Activated naive CD8-positive, alpha-beta T cell treated with anti-CD3 and anti-CD28 coated beads, Interleukin-2, amount 10 ng/mL, durations not matched to agents 7 days and 5 days (primary cell): ENCODE measurements around the gene ARHGEF28. TPM values are rescaled to one million over a fixed set of nuclear protein-coding genes. Genes with fewer than 3 reads are reported as not detected.

Source experiments
- ATAC-seq: fragments of 150-1000 bp; cut with Tn5 transposase; one replicate; pipeline ENCODE4 v1.10.0; 2021; ENCODE audit warnings: low read depth, moderate library complexity
- POLR2A ChIA-PET: fragments of 350-600 bp; sonication (Branson Sonifier 250); formaldehyde crosslinking; loops from one replicate; lab custom pipeline; 2021; ENCODE audit warnings: antibody characterized with exemption; lab: Charles Lee
- DNase-seq: peaks from one replicate; pipeline ENCODE4 v3.0.0; 2021
- H3K27ac Mint-ChIP-seq: one replicate; pipeline ENCODE4 v1.8.0; 2022; ENCODE audit warnings: mild to moderate bottlenecking, mixed read lengths
- H3K27me3 Mint-ChIP-seq: one replicate; pipeline ENCODE4 v1.8.0; 2022; ENCODE audit warnings: mild to moderate bottlenecking, moderate library complexity, mixed read lengths
- H3K36me3 Mint-ChIP-seq: one replicate; pipeline ENCODE4 v1.8.0; 2021; ENCODE audit warnings: mild to moderate bottlenecking, mixed read lengths
- H3K4me1 Mint-ChIP-seq: one replicate; pipeline ENCODE4 v1.8.0; 2021; ENCODE audit warnings: mixed read lengths
- H3K4me3 Mint-ChIP-seq: one replicate; pipeline ENCODE4 v1.8.0; 2022; ENCODE audit warnings: mild to moderate bottlenecking, moderate library complexity, mixed read lengths
- H3K9me3 Mint-ChIP-seq: one replicate; pipeline ENCODE4 v1.8.0; 2021; ENCODE audit warnings: mixed read lengths
- total RNA-seq, 2 experiments: library from RNA; stranded (reverse); gene quantifications; one replicate each; pipeline ENCODE4 v1.2.3, GENCODE V29; 2021

The ARHGEF28 gene
- total RNA-seq, 2 experiments from 2014 or later, result 0.14 TPM; not detected in 1

- POLR2A ChIA-PET, result no interaction called here
These were observed 125.4 kb downstream of the ARHGEF28 start for GRCh38 chr5:73751254-73751914.

GRCh38 chr5:73754254-73754653 lies 128.3 kb downstream of the ARHGEF28 start:
- DNase-seq, result no peak
- Mint-ChIP-seq H3K4me1 (peaks cover 4% of the 10 kb centered on the region), H3K36me3 (no peaks in the 10 kb centered on the region), H3K27ac (no peak overlapping the region), H3K9me3 (no peaks in the 10 kb centered on the region), H3K4me3 (no peak overlapping the region), H3K27me3 (peaks cover 35% of the 10 kb centered on the region)
- POLR2A ChIA-PET, result no interaction called here
- no peak for ATAC-seq

More at GRCh38 chr5:73751254-73751914, 125.4 kb downstream of the ARHGEF28 start:
- Mint-ChIP-seq H3K27me3 (peaks cover 38% of the 10 kb centered on the region), H3K27ac (no peak overlapping the region), H3K4me1 (peaks cover 4% of the 10 kb centered on the region), H3K9me3 (no peaks in the 10 kb centered on the region), H3K36me3 (no peaks in the 10 kb centered on the region), H3K4me3 (peak overlapping the region; percentile 24)
- ATAC-seq (no peak), DNase-seq (no peak)

GRCh38 chr5:73757416-73757815 lies 131.4 kb downstream of the ARHGEF28 start:
- Mint-ChIP-seq H3K4me1 (no peaks in the 10 kb centered on the region), H3K4me3 (no peak overlapping the region), H3K36me3 (no peaks in the 10 kb centered on the region), H3K27me3 (peaks cover 15% of the 10 kb centered on the region), H3K9me3 (no peaks in the 10 kb centered on the region), H3K27ac (no peak overlapping the region)
- POLR2A ChIA-PET, result no interaction called here
- ATAC-seq (no peak), DNase-seq (no peak)

DNA sequence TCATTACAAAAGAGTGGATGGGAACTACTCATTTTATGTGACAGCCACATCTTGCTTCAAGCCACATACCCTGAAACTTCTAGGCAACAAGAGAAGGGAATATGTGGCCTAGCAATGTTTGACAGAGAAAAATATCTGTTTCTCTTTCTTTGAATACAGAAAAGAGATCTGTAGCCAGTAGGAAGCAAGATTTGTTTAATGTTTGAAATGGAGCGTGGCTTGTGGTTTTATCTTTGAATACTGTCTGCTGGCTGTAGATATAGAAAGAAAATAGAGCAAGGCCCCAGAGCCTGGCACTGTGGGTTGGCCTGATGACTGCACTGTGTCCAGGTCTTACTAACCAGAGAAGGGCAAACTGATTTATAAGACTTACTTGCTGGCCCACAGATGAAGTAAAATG lies 133.8 kb downstream of the ARHGEF28 start:
- no peak overlapping the region for H3K27ac Mint-ChIP-seq
- ATAC-seq (no peak), DNase-seq (no peak)
- peaks cover 6% of the 10 kb centered on the region for H3K27me3 Mint-ChIP-seq
- no peaks in the 10 kb centered on the region for H3K9me3 Mint-ChIP-seq
- no peaks in the 10 kb centered on the region for H3K4me1 Mint-ChIP-seq
- no peak overlapping the region for H3K4me3 Mint-ChIP-seq
- POLR2A ChIA-PET, result no interaction called here
- no peaks in the 10 kb centered on the region for H3K36me3 Mint-ChIP-seq

DNA sequence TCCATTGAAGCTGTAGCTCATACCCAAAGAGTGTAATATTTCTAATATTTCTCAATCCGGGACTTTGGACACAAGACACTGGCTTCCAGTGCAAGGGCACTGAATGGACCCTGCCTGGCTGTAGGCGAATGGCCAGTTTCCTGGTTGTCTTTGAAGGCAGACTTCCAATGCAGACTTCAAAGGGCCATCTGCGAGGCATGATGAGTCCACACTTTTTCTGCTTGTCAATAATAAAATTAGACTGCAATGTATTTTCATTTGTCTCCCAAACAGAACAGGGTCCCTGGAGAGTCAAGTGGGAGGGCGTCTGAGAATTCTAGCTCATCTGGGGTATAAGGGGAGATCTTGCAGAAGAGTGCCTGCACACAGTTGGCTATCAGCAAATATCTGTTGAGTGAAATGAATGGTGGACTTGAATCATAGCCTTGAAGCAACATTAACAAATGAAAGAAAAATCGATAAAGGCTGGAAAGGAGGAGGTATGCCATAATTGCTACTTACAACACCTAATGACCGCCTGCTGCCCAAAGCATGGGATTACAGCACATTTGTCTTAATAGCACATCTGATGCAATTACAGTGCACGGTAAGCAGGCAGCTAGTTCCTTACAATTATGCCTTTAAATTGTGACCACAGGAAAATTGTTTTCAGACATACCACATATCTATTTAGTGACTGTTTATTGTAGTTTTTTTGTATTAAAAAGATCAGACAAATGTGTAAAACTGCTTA lies 137.5 kb downstream of the ARHGEF28 start:
- ATAC-seq (no peak), DNase-seq (no peak)
- POLR2A ChIA-PET, result no interaction called here
- no peaks in the 10 kb centered on the region for H3K4me1 Mint-ChIP-seq
- H3K4me3 Mint-ChIP-seq, result no peak overlapping the region
- H3K27me3 Mint-ChIP-seq, result no peaks in the 10 kb centered on the region
- H3K27ac Mint-ChIP-seq, result no peak overlapping the region
- peaks cover 9% of the 10 kb centered on the region for H3K9me3 Mint-ChIP-seq
- H3K36me3 Mint-ChIP-seq, result no peaks in the 10 kb centered on the region

DNA sequence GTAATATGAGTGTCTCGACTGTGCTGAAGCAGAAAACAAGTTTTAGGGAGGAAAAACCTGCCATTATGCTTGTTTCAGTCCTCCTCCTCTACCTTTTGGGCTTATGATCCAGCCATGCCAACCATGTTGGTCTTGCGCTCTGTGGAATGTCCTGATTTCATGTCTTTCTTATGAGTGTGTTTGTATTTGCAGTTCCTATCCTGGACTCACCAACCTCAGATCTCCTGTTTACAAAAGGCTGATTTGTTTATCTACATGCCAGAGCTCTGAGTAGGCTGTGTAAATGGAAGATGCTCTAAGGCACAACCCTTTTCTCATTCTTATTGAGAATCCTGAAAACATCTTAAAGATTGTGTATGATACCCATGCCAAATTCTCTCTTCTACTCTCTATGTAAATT lies 138.6 kb downstream of the ARHGEF28 start:
- no peak overlapping the region for H3K4me3 Mint-ChIP-seq
- POLR2A ChIA-PET, result no interaction called here
- no peaks in the 10 kb centered on the region for H3K36me3 Mint-ChIP-seq
- DNase-seq (no peak), ATAC-seq (no peak)
- H3K27me3 Mint-ChIP-seq, result no peaks in the 10 kb centered on the region
- no peak overlapping the region for H3K27ac Mint-ChIP-seq
- H3K4me1 Mint-ChIP-seq, result no peaks in the 10 kb centered on the region
- peaks cover 9% of the 10 kb centered on the region for H3K9me3 Mint-ChIP-seq

DNA sequence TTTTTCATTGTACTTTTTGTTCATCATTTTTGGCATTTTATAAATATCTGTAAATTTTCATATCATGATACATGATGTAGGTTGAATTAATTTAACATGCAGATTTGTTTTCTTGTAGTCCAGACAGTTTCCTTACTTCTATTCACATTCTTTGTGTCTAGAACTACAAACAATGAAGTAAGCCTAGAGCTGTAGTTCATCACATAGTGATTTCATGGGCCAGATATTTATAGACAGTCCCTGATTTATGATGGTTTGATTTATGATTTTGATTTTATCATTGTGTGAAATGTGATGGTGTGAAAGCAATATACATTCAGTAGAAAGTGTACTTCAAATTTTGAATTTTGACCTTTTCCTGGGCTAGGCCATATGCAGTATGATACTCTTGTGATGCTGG lies 139.0 kb downstream of the ARHGEF28 start:
- Mint-ChIP-seq H3K9me3 (peaks cover 9% of the 10 kb centered on the region), H3K4me1 (no peaks in the 10 kb centered on the region), H3K27me3 (no peaks in the 10 kb centered on the region), H3K36me3 (no peaks in the 10 kb centered on the region), H3K4me3 (no peak overlapping the region), H3K27ac (no peak overlapping the region)
- POLR2A ChIA-PET, result no interaction called here
- no peak for DNase-seq
- no peak for ATAC-seq

DNA sequence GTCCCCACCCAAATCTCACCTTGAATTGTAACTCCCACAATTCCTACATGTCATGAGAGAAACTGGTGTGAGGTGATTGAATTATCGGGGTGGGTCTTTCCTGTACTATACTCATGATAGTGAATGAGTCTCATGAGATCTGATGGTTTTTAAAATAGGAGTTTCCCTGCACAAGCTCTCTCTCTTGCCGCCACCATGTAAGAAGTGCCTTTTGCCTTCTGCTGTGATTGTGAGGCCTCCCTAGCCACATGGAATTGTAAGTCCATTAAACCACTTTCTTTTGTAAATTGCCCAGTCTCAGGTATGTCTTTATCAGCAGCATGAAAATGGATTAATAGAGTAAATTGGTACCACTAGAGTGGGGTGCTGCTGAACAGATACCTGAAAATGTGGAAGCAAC lies 140.9 kb downstream of the ARHGEF28 start:
- no peak for ATAC-seq
- no peaks in the 10 kb centered on the region for H3K36me3 Mint-ChIP-seq
- H3K9me3 Mint-ChIP-seq, result peaks cover 9% of the 10 kb centered on the region
- H3K27me3 Mint-ChIP-seq, result no peaks in the 10 kb centered on the region
- POLR2A ChIA-PET, result no interaction called here
- H3K4me1 Mint-ChIP-seq, result no peaks in the 10 kb centered on the region
- H3K27ac Mint-ChIP-seq, result no peak overlapping the region
- no peak for DNase-seq
- H3K4me3 Mint-ChIP-seq, result no peak overlapping the region

- Mint-ChIP-seq H3K27me3 (peaks cover 3% of the 10 kb centered on the region), H3K9me3 (peaks cover 7% of the 10 kb centered on the region), H3K4me1 (no peaks in the 10 kb centered on the region), H3K27ac (no peak overlapping the region), H3K4me3 (no peak overlapping the region), H3K36me3 (no peaks in the 10 kb centered on the region)
- ATAC-seq (no peak), DNase-seq (no peak)
- POLR2A ChIA-PET, result no interaction called here
These were observed 144.4 kb downstream of the ARHGEF28 start for GRCh38 chr5:73770172-73771025.

DNA sequence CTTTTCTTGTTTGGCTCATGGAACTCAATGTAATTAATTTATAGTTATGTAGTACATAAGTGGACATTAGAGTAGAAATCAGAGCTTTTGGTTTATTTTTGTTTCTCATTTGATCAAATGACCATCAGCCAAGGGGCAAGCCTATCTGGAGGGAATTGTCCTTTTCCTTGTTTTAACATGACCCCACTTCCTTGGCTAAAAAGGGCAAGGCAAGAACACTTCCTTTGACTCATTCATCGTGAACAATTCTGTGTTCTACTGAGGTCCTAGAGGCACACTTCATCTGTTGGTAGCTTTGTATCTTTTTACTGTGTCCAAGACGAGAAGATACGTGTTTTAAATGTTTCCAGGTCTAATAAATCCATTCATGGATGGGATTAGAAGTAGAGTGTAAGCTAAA lies 148.9 kb downstream of the ARHGEF28 start:
- no peak overlapping the region for H3K27ac Mint-ChIP-seq
- no peak for DNase-seq
- ATAC-seq, result no peak
- no peaks in the 10 kb centered on the region for H3K4me1 Mint-ChIP-seq
- no peaks in the 10 kb centered on the region for H3K9me3 Mint-ChIP-seq
- H3K27me3 Mint-ChIP-seq, result peaks cover 3% of the 10 kb centered on the region
- H3K36me3 Mint-ChIP-seq, result no peaks in the 10 kb centered on the region
- H3K4me3 Mint-ChIP-seq, result no peak overlapping the region
- POLR2A ChIA-PET, result no interaction called here

GRCh38 chr5:73776405-73776804 lies 150.4 kb downstream of the ARHGEF28 start:
- Mint-ChIP-seq H3K9me3 (no peaks in the 10 kb centered on the region), H3K27ac (no peak overlapping the region), H3K27me3 (peaks cover 3% of the 10 kb centered on the region), H3K4me3 (no peak overlapping the region), H3K36me3 (no peaks in the 10 kb centered on the region), H3K4me1 (no peaks in the 10 kb centered on the region)
- ATAC-seq (no peak), DNase-seq (no peak)
- POLR2A ChIA-PET, result no interaction called here

DNA sequence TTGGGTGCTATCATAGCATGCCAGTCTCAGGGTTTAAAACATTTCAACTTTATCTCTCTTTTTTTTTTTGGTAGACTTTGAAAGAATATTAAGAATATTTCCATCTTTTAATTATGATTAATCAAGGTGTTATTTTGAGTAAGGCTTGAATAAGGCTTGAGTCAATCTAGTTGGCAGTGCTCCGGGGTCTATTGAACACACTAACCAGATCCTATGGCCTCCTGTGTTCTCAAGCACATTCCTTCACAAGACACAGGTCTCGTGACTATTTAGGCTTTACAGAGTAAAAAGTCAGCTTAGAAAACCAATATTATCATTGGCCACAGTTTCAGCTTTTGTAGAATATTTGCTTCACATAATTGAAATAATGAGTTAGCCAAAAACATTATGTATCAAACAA lies 151.2 kb downstream of the ARHGEF28 start:
- ATAC-seq, result no peak
- no peak overlapping the region for H3K27ac Mint-ChIP-seq
- POLR2A ChIA-PET, result no interaction called here
- peaks cover 3% of the 10 kb centered on the region for H3K27me3 Mint-ChIP-seq
- no peaks in the 10 kb centered on the region for H3K36me3 Mint-ChIP-seq
- H3K9me3 Mint-ChIP-seq, result no peaks in the 10 kb centered on the region
- H3K4me3 Mint-ChIP-seq, result no peak overlapping the region
- DNase-seq, result no peak
- no peaks in the 10 kb centered on the region for H3K4me1 Mint-ChIP-seq

GRCh38 chr5:73780302-73781080 lies 154.5 kb downstream of the ARHGEF28 start:
- Mint-ChIP-seq H3K27me3 (peaks cover 2% of the 10 kb centered on the region), H3K4me3 (no peak overlapping the region), H3K4me1 (no peaks in the 10 kb centered on the region), H3K9me3 (no peaks in the 10 kb centered on the region), H3K36me3 (no peaks in the 10 kb centered on the region), H3K27ac (no peak overlapping the region)
- POLR2A ChIA-PET, result no interaction called here
- ATAC-seq, result no peak
- DNase-seq, result no peak
